ENCODE data around the gene ARMC2. TPM values are rescaled to one million over a fixed set of nuclear protein-coding genes. Genes with fewer than 3 reads are reported as not detected.

ARMC2 gene
- total and polyA plus RNA-seq, 2 of the 8 experiments (the other 6 are each of a cell fraction or from before 2014, with no cell fraction given), result 1.6 to 4.4 TPM

- H3K23ac ChIP-seq (ENCODE audit: insufficient read length), result no peak overlapping the region
- H3K79me1 ChIP-seq (ENCODE audit: low read depth, low read length), result no peaks in the 10 kb centered on the region
- no peak overlapping the region for H3K14ac ChIP-seq (ENCODE audit: insufficient read length)
- 0 out of 2 replicates have a peak, but pooled peaks cover 2% of the 10 kb centered on the region for H3K23me2 ChIP-seq (ENCODE audit: low read depth, low read length)
- no peak overlapping the region for H2BK120ac ChIP-seq (replicated peaks; ENCODE audit: low read depth, low read length)
- no peak for DNase-seq (ENCODE audit: low read depth in 1 of 2, low spot score in 2 of 2)
- H2BK20ac ChIP-seq (ENCODE audit: low read length), result no peak overlapping the region
- no peak for FAIRE-seq
- ChIA-PET POLR2A (ENCODE audit: partially characterized antibody) (no interaction called here), CTCF (ENCODE audit: partially characterized antibody) (no interaction called here)
- no peaks in the 10 kb centered on the region for H3K27me3 ChIP-seq (replicated peaks in 1 of 4; ENCODE audit: control insufficient read depth in 3 of 4, extremely low read depth in 1 of 4, insufficient read depth in 3 of 4, low read length in 3 of 4)
- no peak overlapping the region for H2BK12ac ChIP-seq (ENCODE audit: low read depth, low read length)
- H3K36me3 ChIP-seq (ENCODE audit: control insufficient read depth in 2 of 4, insufficient read depth in 4 of 4, low read length in 3 of 4), result peaks cover 0 to 26% (median 10%) of the 10 kb centered on the region in 4 experiments; a peak in 5 of 8 replicates
- H2BK5ac ChIP-seq (ENCODE audit: low read depth, low read length), result no peak overlapping the region
- H3K27ac ChIP-seq (ENCODE audit: low read depth, low read length), result no peak overlapping the region
- no peak overlapping the region for H4K5ac ChIP-seq (ENCODE audit: insufficient read length, low read depth, low read length)
- no peaks in the 10 kb centered on the region for H3K79me2 ChIP-seq (ENCODE audit: control insufficient read depth in 1 of 2, insufficient read depth in 2 of 2, low read length in 2 of 2)
- no peak overlapping the region for H3K56ac ChIP-seq (replicated peaks; ENCODE audit: insufficient read length, low read depth, low read length)
- no peak overlapping the region for H2AFZ ChIP-seq (ENCODE audit: low read length)
- H3K4me2 ChIP-seq (ENCODE audit: insufficient read depth in 1 of 2, low read depth in 2 of 2, low read length in 2 of 2), result no peak overlapping the region
- no peak overlapping the region for H4K8ac ChIP-seq (ENCODE audit: extremely low read depth, insufficient read depth, low read length)
- H2BK15ac ChIP-seq (ENCODE audit: low read length), result no peak overlapping the region
- H4K91ac ChIP-seq (replicated peaks; ENCODE audit: insufficient read length, low read length), result no peak overlapping the region
- H3K18ac ChIP-seq (ENCODE audit: extremely low read depth, low read length), result no peak overlapping the region
- no peaks in the 10 kb centered on the region for H3K9me3 ChIP-seq (ENCODE audit: insufficient read depth in 2 of 2, low read depth in 1 of 2, low read length in 1 of 2)
- no peak overlapping the region for H2AK5ac ChIP-seq (ENCODE audit: low read depth, low read length)
- no peaks in the 10 kb centered on the region for H4K20me1 ChIP-seq (replicated peaks in 1 of 2; ENCODE audit: control insufficient read depth in 1 of 2, insufficient read depth in 2 of 2, low read length in 2 of 2)
- no peak overlapping the region for H3K9ac ChIP-seq (replicated peaks in 1 of 4; ENCODE audit: extremely low read depth in 1 of 4, low read depth in 3 of 4, low read length in 3 of 4)
- no peak overlapping the region for H3K4ac ChIP-seq (replicated peaks; ENCODE audit: insufficient read length, low read depth, low read length)
- no peaks in the 10 kb centered on the region for H3K4me1 ChIP-seq (replicated peaks in 1 of 4; ENCODE audit: control insufficient read depth in 3 of 4, insufficient read depth in 4 of 4, low read length in 3 of 4)
- TF ChIP-seq BRCA1 (IDR thresholded peaks at IDR 0.05; ENCODE audit: low read depth, low read length) (no peak), NANOG (IDR thresholded peaks at IDR 0.05; ENCODE audit: insufficient read depth, low read depth, low read length, poor library complexity, severe bottlenecking) (no peak), CTCF (IDR thresholded peaks at IDR 0.05; ENCODE audit: control extremely low read depth in 1 of 3, insufficient read depth in 1 of 3, low read depth in 1 of 3, low read length in 3 of 3) (no peak), SUZ12 (IDR thresholded peaks at IDR 0.05; ENCODE audit: low read length) (no peak), KDM4A (IDR thresholded peaks at IDR 0.05; ENCODE audit: low read depth, low read length, severe bottlenecking) (no peak), SRF (IDR thresholded peaks at IDR 0.05; ENCODE audit: low read depth, low read length) (no peak)
- no peak overlapping the region for H3K4me3 ChIP-seq (ENCODE audit: extremely low read depth in 1 of 4, insufficient read depth in 2 of 4, low read depth in 3 of 4, low read length in 4 of 4)
Observed at GRCh38 chr6:108985301-108985700, 137.1 kb downstream of the ARMC2 start.

Measured in H1 (cell line).